AG20443 (cell line): ENCODE results near the gene OPN1SW.

Source experiments
- DNase-seq: peaks from one replicate; pipeline ENCODE4 v3.0.0; 2012; ENCODE audit warnings: low spot score, mixed read lengths

Gene OPN1SW

GRCh38 chr7:128775744-128776474, at the start of gene OPN1SW:
Gene OPN1SW (minus strand): TSS chr7:128775794. CDS start chr7:128775781, 13 bp downstream.
- no peak for DNase-seq

GRCh38 chr7:128821724-128822123, 46.1 kb upstream of the OPN1SW start:
- no peak for DNase-seq

- no peak for DNase-seq
These were observed 43.1 kb upstream of the OPN1SW start for GRCh38 chr7:128818694-128819093.

DNA sequence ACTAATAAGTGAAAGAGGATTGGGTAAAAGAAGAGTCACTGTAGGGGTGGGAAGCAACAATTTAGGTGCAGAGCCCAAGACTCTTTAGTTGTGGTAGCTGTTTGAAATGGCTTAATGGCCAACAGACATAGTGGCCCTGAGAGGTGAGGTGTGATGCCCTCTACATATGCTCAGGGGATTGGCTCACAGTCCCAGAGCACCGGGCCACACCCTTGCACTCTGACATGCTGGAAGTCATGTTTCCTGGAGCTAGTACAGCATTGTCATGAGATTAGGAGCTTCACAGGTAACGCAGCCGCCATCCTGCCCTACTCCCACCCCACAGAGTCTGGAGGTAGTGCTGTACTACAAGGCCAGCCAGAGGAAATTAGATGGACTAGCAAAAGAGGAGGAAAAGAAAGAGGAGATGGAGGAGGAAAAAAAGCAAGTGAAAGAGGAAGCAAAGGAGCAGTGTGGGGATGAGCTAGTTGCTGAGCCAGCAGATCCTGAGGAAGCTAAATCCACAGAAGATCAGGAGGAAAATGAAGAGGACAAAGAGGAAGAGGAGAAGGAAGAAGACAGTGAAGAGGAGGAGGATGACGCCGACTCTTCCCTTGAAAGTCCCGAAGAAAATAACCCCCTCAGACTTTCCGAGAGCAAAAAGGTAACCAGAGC, 39.8 kb upstream of the OPN1SW start:
- no peak for DNase-seq

GRCh38 chr7:128814499-128814898, 38.9 kb upstream of the OPN1SW start:
- no peak for DNase-seq

GRCh38 chr7:128812514-128813168, 37.0 kb upstream of the OPN1SW start:
- no peak for DNase-seq

DNA sequence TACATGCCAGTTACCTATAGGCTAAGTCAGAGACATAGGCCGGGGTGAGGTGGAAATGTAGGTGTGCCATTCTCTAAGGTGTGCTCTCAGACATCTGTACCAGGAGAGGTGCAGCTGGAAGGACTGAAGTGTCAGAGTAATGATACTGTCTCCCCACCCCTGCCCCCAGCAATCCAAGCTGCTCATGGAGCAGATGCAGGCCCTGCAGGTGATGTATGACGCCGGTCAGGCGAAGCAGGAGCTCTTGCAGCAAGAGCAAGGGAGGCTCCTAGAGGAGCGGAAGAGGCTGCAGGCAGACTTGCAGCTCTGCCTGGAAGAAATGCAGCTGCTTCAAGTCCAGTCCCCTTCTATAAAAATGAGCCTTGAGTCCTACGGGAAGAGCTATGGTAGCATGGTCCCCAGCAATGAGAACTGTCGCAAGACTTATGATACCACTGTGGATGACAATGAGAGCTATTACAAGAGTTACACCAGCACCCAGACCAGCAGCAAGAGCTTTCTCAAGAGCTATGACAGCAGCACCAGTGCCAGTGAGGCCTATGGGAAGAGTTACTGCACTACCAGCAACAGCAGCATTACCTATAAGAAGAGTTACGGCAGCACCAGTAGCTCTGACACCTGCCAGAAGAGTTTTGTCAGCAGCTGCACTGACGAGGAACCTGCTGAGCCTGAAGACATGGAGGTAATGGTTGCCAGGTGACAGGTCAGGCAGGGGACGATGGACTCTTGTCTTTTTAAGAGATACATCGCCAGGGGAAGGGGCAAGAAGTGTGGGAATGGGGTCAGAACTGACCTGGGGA, 36.2 kb upstream of the OPN1SW start:
- DNase-seq: no peak

GRCh38 chr7:128810997-128811396, 35.4 kb upstream of the OPN1SW start:
- DNase-seq: no peak

DNA sequence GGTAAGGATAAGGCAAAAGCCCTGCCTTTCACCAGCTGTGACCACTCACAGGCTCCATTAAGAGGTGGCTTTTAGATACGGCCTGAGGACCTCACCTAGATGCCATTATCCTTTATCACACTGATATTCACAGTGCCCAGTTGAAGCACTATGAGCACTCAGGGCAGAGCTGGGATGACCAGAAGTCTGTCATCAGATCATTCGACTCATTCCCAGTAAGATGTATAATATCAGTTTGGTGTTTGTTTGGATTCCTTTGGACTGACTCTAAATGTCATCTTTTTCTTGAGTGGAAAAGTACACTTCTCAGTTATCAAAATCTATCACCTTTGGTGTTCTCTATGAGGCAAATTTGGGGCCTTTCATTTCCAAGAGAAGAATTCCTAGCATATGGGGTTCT, 34.9 kb upstream of the OPN1SW start:
- DNase-seq: peak; percentile 38

DNA sequence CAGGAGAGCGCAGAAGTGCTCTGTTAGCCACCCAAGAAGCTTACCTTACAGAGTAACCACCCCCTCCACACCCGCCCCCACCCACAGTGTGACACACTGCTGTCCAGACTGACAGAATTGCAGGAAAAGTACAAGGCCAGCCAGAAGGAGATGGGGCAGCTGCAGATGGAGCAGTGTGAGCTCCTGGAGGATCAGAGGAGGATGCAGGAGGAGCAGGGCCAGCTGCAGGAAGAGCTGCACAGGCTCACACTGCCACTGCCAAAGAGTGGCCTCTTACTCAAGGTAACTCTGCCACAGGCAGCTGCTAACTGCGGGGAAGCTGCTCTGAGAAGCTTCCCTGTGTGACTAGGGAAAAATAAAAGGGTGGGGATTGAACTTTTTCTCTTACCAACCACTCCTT, 33.8 kb upstream of the OPN1SW start:
- DNase-seq: no peak

GRCh38 chr7:128807191-128807590, 31.6 kb upstream of the OPN1SW start:
- DNase-seq: no peak

GRCh38 chr7:128805225-128805624, 29.6 kb upstream of the OPN1SW start:
- no peak for DNase-seq

DNA sequence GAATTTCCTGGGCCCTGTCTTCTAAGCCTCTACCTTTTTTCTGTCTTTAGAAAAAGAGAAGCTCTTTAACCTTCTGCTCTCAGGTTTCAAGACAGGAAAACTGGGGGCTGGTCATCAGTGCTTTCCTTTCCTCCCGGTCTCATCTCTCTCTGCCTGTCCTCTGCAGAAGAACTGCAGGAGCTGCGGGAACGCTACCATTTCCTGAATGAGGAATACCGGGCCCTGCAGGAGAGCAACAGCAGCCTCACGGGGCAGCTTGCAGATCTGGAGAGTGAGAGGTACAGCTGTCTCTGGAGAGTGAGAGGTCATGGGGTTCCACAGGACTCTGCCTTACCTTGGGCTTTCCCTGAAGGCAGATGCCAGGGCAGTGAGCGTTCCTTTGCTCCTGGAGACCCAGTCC, 28.9 kb upstream of the OPN1SW start:
- no peak for DNase-seq

GRCh38 chr7:128801667-128802418, 26.2 kb upstream of the OPN1SW start:
- no peak for DNase-seq

DNA sequence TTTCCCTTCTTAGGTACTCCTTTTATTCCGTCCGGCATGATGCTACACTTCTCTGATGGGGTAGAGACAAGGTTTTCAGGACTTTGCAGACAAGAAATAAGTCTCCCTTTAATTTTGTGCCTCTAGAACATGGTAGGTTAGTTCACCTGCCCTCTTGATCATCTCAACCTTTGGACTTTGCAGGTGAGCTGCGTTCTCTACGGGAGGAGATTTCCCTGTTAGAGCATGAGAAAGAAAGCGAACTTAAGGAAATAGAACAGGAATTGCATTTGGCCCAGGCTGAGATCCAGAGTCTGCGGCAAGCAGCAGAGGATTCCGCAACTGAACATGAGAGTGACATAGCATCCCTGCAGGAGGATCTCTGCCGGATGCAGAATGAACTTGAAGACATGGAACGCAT, 25.4 kb upstream of the OPN1SW start:
- DNase-seq: no peak

- no peak for DNase-seq
These were observed 25.0 kb upstream of the OPN1SW start for GRCh38 chr7:128800567-128800966.

- no peak for DNase-seq
These were observed 23.9 kb upstream of the OPN1SW start for GRCh38 chr7:128799451-128799850.

DNA sequence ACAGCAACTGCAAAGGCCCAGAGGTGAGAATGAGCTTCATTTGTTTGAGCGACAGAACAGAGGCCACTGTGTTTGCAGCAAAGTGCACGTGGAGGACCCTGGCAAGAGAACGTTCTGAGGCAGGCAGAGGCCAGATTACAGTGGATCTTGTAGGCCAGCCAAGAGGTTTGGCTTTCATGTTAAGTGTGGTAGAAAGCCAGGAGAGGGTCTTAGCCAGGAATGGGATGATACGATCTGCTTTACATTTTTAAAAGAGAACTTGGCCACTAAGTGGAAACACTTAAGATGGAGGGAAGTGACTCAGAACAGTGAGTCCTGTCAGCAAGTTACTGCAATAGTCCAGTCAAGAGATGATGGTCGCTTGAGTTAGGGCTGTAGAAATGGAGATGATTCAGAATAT, 20.7 kb upstream of the OPN1SW start:
- peak; percentile 31 for DNase-seq

DNA sequence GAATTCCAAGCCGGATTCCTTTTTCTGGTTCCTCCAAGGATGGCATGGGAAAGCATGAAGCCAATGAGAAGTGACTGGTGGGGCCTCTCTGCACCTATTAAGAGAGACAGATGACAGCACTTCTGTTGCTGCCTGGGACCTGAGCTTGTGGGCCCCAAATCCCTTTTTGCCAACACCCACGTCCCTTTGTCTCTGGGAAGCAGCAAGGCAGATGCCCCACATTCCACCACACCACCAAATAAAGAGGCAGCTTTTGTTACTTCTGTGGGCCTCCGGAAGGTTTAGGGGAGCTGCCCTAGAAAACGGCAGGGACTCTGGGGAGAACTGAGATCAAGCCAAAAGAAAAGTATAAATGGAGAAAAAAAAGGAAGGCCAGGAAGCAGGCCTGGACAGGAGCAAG, 19.5 kb upstream of the OPN1SW start:
- DNase-seq: no peak

DNA sequence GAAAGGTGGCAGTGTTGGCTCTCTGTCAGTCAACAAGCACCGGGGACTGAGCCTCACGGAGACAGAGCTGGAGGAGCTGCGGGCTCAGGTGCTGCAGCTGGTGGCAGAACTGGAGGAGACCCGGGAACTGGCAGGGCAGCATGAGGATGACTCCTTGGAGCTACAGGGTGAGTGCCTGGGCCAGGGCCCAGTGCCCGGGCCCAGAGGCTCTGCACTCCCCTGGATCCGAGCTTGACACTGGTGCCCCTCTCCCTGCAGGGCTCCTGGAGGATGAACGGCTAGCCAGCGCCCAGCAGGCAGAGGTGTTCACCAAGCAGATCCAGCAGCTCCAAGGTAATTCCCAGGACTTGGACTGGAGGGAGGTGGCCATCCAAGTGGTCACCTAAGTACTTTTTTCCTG, 18.8 kb upstream of the OPN1SW start:
- DNase-seq: no peak

DNA sequence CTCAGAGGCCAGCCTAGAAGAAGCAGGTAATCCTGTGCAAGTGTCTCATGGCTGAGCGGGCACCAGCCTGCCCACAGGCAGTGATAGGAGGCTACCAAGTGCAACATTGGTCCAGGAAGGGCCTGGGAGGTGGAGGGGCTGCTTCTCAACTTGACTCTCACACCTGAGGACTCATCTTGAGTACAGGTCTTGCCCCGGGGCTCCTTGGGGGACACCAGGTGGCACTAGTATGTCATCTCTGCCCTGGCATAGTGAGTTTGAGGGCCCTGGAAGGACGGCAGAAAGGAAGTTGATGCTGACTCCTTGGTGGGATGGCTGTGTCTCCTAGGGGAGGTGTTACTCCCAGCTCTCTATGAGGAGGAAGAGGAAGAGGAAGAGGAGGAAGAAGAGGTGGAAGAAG, 18.4 kb upstream of the OPN1SW start:
- no peak for DNase-seq

DNA sequence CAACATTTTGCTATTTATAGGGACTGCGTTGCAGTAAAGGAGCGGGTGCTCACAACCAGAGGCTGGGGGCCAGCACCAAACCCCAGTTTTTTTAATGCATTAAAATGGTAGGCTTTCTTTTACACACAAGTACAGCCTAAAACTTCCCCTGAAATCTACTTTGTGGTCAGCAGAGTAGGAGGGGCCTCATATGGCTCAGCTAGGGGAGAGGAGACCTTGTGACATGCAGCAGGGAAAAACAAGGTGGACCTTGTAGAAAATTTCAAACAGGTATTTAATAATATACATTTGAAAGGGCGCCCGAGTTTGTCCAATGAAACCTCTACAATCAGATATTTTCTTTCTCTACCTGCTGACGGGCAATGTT, 17.6 kb upstream of the OPN1SW start:
- DNase-seq: no peak
